Neural cell (in vitro differentiated cells): ENCODE data around the gene PYHIN1.

Experiments used
- CTCF ChIP-seq: fragments of 450-650 bp; IDR thresholded peaks from 2 replicates; pipeline ENCODE4 v1.5.1; 2014; ENCODE audit warnings: antibody characterized with exemption, mild to moderate bottlenecking, moderate library complexity; ENCODE audit not compliant: poor library complexity, severe bottlenecking
- EP300 ChIP-seq: fragments of 450-650 bp; conservative IDR thresholded peaks from 2 replicates; pipeline ENCODE4 v1.6.1; 2014; ENCODE audit warnings: antibody characterized with exemption, mild to moderate bottlenecking, moderate library complexity; ENCODE audit not compliant: poor library complexity, severe bottlenecking
- EZH2 ChIP-seq: fragments of 200-600, 300-800 bp; shearing (Covaris generic), sonication (generic); IDR thresholded peaks from 2 replicates; pipeline ENCODE4 v1.6.1; 2014; ENCODE audit warnings: antibody characterized with exemption, low read length, borderline replicate concordance, mild to moderate bottlenecking; ENCODE audit not compliant: insufficient read depth, poor library complexity, severe bottlenecking

GRCh38 chr1:158976219-158976618, 44.9 kb downstream of the PYHIN1 start:
- TF ChIP-seq CTCF = no peak
- no peak for TF ChIP-seq EP300
- no peak for TF ChIP-seq EZH2
